Esophagus (tissue), 2 donors: ENCODE data around the gene EPS15. TPM values are rescaled to one million over a fixed set of nuclear protein-coding genes. Genes with fewer than 3 reads are reported as not detected.

Experiments
- H3K27ac ChIP-seq, 2 donors: one replicate each; pipeline ENCODE4 v1.5.1; 2013; ENCODE audit warnings: low read depth in 2 of 2, mild to moderate bottlenecking in 2 of 2, inconsistent platforms in 1 of 2, low read length in 1 of 2, moderate library complexity in 1 of 2
- H3K27me3 ChIP-seq, 2 donors: one replicate each; pipeline ENCODE4 v1.6.1; 2013; ENCODE audit warnings: low read length in 2 of 2, control low read depth in 1 of 2, mild to moderate bottlenecking in 1 of 2; ENCODE audit not compliant: insufficient read depth in 2 of 2, control insufficient read depth in 1 of 2
- H3K36me3 ChIP-seq, 2 donors: one replicate each; pipeline ENCODE4 v1.6.1; 2013; ENCODE audit warnings: low read length in 1 of 2; ENCODE audit not compliant: control insufficient read depth in 2 of 2, insufficient read depth in 2 of 2
- H3K4me1 ChIP-seq, 2 donors: one replicate each; pipeline ENCODE4 v1.6.1; 2013; ENCODE audit warnings: low read length in 1 of 2; ENCODE audit not compliant: control insufficient read depth in 2 of 2, insufficient read depth in 2 of 2
- H3K4me3 ChIP-seq, 2 donors: one replicate each; pipeline ENCODE4 v1.5.1; 2013; ENCODE audit warnings: low read length in 2 of 2, mild to moderate bottlenecking in 2 of 2, low read depth in 1 of 2, moderate library complexity in 1 of 2
- H3K9me3 ChIP-seq, 2 donors: one replicate each; pipeline ENCODE4 v1.6.1; 2013; ENCODE audit warnings: mild to moderate bottlenecking in 2 of 2, low read depth in 1 of 2, low read length in 1 of 2, moderate library complexity in 1 of 2; ENCODE audit not compliant: control insufficient read depth in 2 of 2, insufficient read depth in 1 of 2
- WGBS, 2 donors: extraction: QIAGEN DNeasy Blood & Tissue Kit; methylation state at CpG; one replicate each; pipeline ENCODE4 v1.1.7; 2013; 5-methylcytosine and 5-hydroxymethylcytosine counted together
- polyA plus RNA-seq, 2 donors: library from polyadenylated mRNA; stranded (reverse); fragments of 200-250 nt; gene quantifications; one replicate each; pipeline ENCODE4 v1.2.3, GENCODE V29; 2013
- donor health status: healthy with polysubstance abuse.
- donor health status: Bipolar disorder and iron deficiency.

The EPS15 gene
- polyA plus RNA-seq, 2 donors: 10.8 to 14.4 TPM

- H3K4me3 ChIP-seq: no peak overlapping the region
- H3K27ac ChIP-seq: no peak overlapping the region
- H3K27me3 ChIP-seq: no peaks in the 10 kb centered on the region
- H3K4me1 ChIP-seq: no peaks in the 10 kb centered on the region
- WGBS, 2 donors: 100% methylated on average over 1 of the region's 1 CpG
- H3K9me3 ChIP-seq: no peaks in the 10 kb centered on the region
- peaks cover 0 to 2% of the 10 kb centered on the region in 2 donors for H3K36me3 ChIP-seq
Observed at GRCh38 chr1:51380936-51381335, 138.1 kb downstream of the EPS15 start.

DNA sequence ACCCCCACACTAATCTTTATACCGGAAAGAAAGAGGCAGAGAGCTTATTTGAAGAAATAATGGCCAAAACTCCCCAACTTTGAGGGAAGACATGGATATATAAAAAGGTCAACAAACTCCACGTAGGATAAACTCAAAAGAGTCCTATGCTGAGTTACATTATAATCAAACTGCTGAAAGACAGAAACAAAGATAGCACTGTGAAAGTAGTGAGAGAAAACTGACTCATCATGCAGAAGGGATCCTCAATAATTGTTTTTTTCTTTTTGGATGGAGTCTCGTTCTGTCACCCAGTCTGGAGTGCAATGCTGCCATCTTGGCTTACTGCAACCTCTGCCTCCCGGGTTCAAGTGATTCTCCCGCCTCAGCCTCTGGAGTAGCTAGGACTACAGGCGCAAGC is 140.2 kb downstream of the EPS15 start:
- peaks cover 0 to 2% of the 10 kb centered on the region in 2 donors for H3K36me3 ChIP-seq
- no peak overlapping the region for H3K4me3 ChIP-seq

DNA sequence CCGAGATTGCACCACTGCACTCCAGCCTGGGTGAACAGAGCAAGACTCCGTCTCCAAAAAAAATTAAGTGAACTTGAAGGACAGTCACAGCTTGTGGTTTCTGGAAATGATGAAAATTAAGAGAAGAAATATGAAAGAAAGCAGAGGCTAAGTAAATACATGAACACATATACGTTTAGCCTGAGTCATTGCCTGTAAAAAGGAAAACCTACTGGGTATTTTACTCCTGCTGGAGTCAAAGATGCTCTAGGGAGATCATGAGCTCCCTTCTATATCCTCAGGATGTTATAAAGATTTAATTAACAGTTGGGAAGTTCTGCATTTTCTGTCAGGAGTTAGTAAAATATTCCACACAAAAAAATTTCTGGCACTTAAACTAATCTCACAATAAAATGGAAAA is 145.2 kb downstream of the EPS15 start:
- Histone ChIP-seq H3K27ac (no peak overlapping the region), H3K27me3 (no peaks in the 10 kb centered on the region), H3K4me1 (no peaks in the 10 kb centered on the region), H3K36me3 (peaks cover 0 to 7% of the 10 kb centered on the region in 2 donors), H3K9me3 (no peaks in the 10 kb centered on the region), H3K4me3 (no peak overlapping the region)
- WGBS, 2 donors: 93% methylated on average over 3 of the region's 3 CpGs

More for the DNA sequence above, 140.2 kb downstream of the EPS15 start:
- Histone ChIP-seq H3K27me3 (no peaks in the 10 kb centered on the region), H3K9me3 (no peaks in the 10 kb centered on the region), H3K4me1 (no peaks in the 10 kb centered on the region), H3K27ac (no peak overlapping the region)
- WGBS, 2 donors: 98 to 99% methylated on average over 6 of the region's 6 CpGs

- Histone ChIP-seq H3K9me3 (no peaks in the 10 kb centered on the region), H3K27ac (no peak overlapping the region), H3K36me3 (peaks cover 0 to 7% of the 10 kb centered on the region in 2 donors), H3K4me1 (no peaks in the 10 kb centered on the region), H3K27me3 (no peaks in the 10 kb centered on the region), H3K4me3 (no peak overlapping the region)
Observed at GRCh38 chr1:51372561-51372960, 146.5 kb downstream of the EPS15 start.

DNA sequence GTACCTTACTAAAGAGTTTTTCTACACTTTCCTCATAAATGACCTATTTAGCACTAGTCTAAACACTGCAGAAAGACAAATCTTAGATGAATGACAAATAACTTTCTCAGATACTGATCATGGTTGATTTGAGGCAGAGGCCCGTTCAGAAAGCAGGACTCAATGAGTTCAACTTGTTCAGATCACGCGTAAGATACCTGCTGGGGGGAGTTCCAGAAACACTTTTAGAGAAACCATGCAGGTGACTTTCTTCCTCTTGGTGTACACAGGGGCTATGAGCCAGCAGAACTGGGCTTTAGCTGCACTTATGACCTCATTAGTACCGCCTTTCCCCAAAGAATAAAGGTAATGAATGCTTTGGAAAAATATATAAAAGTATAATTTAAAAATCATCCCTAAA is 149.9 kb downstream of the EPS15 start:
- peaks cover 0 to 7% of the 10 kb centered on the region in 2 donors for H3K36me3 ChIP-seq
- H3K9me3 ChIP-seq: no peaks in the 10 kb centered on the region
- 88 to 90% methylated on average over 4 of the region's 4 CpGs for WGBS, 2 donors
- no peaks in the 10 kb centered on the region for H3K27me3 ChIP-seq
- no peaks in the 10 kb centered on the region for H3K4me1 ChIP-seq
- no peak overlapping the region for H3K4me3 ChIP-seq
- H3K27ac ChIP-seq: no peak overlapping the region

- Histone ChIP-seq H3K4me1 (no peaks in the 10 kb centered on the region), H3K27ac (no peak overlapping the region), H3K27me3 (no peaks in the 10 kb centered on the region), H3K9me3 (no peaks in the 10 kb centered on the region), H3K4me3 (no peak overlapping the region), H3K36me3 (no peaks in the 10 kb centered on the region)
- WGBS, 2 donors: 100% methylated on average over 1 of the region's 1 CpG
Observed at GRCh38 chr1:51365774-51366173, 153.3 kb downstream of the EPS15 start.

- WGBS, 2 donors: 92% methylated on average over 4 of the region's 4 CpGs
- no peaks in the 10 kb centered on the region for H3K4me1 ChIP-seq
- H3K27ac ChIP-seq: no peak overlapping the region
- H3K9me3 ChIP-seq: no peaks in the 10 kb centered on the region
- H3K4me3 ChIP-seq: no peak overlapping the region
- H3K36me3 ChIP-seq: no peaks in the 10 kb centered on the region
- no peaks in the 10 kb centered on the region for H3K27me3 ChIP-seq
Observed at GRCh38 chr1:51359879-51360278, 159.2 kb downstream of the EPS15 start.

DNA sequence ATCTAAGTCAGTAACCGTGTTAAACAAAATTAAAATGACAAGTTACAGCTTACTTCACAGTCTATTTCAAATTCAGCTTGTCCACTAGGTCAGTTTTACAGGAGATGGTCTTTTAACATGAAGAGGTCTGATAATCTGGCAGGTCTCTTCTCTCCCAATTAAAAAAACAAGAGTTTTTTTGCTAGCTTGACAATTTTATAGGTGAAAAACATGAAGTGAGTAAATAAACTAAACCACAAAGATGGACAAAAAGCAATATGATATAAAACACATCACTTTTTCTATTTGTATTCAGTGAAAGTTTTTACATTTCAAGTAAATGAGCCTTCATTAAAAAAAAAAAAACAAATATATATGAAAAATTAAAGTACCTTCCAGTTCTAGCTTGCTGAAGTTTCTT is 163.7 kb downstream of the EPS15 start:
- WGBS, 2 donors: 94 to 97% methylated on average over 1 of the region's 1 CpG
- Histone ChIP-seq H3K4me1 (no peaks in the 10 kb centered on the region), H3K4me3 (no peak overlapping the region)

DNA sequence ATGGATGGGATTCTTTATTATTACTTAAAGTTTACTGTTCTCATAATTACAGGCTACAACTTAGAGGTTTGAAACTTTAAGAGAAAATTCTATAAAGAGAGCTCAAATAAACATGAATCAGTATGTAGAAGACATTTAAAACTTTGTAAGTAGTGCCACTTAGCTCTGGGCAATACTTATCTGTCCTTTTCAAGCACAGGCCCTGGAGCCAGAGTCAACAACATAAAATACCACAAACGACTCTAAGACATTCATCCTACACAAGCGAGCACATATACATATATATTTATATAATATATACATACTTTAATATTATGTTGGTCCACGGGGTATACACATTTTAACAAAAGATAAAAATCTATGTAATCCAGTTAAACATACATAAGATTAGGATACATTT is 164.7 kb downstream of the EPS15 start:
- H3K27ac ChIP-seq: no peak overlapping the region
- no peaks in the 10 kb centered on the region for H3K27me3 ChIP-seq
- H3K4me1 ChIP-seq: no peaks in the 10 kb centered on the region
- H3K36me3 ChIP-seq: no peaks in the 10 kb centered on the region
- WGBS, 2 donors: 70 to 81% methylated on average over 3 of the region's 3 CpGs
- no peaks in the 10 kb centered on the region for H3K9me3 ChIP-seq
- no peak overlapping the region for H3K4me3 ChIP-seq

More for the DNA sequence above, 163.7 kb downstream of the EPS15 start:
- H3K27me3 ChIP-seq: no peaks in the 10 kb centered on the region
- H3K9me3 ChIP-seq: no peaks in the 10 kb centered on the region
- H3K36me3 ChIP-seq: no peaks in the 10 kb centered on the region
- H3K27ac ChIP-seq: no peak overlapping the region

- Histone ChIP-seq H3K4me3 (no peak overlapping the region), H3K27me3 (no peaks in the 10 kb centered on the region), H3K27ac (no peak overlapping the region), H3K4me1 (no peaks in the 10 kb centered on the region), H3K9me3 (no peaks in the 10 kb centered on the region), H3K36me3 (no peaks in the 10 kb centered on the region)
- 93 to 100% methylated on average over 1 of the region's 1 CpG for whole genome bisulfite sequencing, 2 donors
Observed at GRCh38 chr1:51351907-51352306, 167.2 kb downstream of the EPS15 start.
